Epithelial cell of esophagus (primary cell): Measurements from ENCODE around the gene TPT1.

Source experiments
- DNase-seq: peaks from one replicate; pipeline ENCODE4 v3.0.0; 2010; ENCODE audit warnings: low read depth
- H3K4me3 ChIP-seq: 2 replicates; pipeline ENCODE4 v1.5.1; 2011; ENCODE audit warnings: mild to moderate bottlenecking, low read length, control low read depth
- CTCF ChIP-seq: IDR thresholded peaks from 2 replicates; pipeline ENCODE4 v1.5.1; 2011; ENCODE audit warnings: low read depth, mild to moderate bottlenecking, low read length, control low read depth, inconsistent platforms; ENCODE audit not compliant: insufficient read depth; ENCODE audit errors: missing control alignments

The TPT1 gene

GRCh38 chr13:45316996-45317395, 24.0 kb downstream of the TPT1 start:
- no peak overlapping the region for H3K4me3 ChIP-seq
- no peak for DNase-seq
- TF ChIP-seq CTCF, result no peak

DNA sequence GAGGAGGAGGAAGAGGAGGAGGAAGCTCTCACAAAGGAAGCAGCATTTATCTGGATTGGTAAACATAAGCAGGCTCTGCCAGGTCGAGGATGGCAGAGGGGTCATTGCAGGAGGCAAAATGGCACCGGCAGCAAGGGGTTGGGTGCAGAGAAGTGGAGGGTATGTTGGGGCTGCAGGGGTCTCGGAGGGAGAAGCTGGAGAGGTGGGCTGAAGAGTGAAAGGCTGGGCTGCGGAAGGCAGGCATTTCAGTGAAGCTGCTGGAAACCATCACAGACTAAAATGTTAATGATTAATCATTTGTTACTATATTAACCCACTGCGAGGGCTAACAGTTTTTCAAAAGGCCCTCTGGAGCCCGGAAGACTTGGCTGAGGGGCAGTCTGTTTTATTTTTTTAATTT, 24.6 kb downstream of the TPT1 start:
- no peak for TF ChIP-seq CTCF
- no peak overlapping the region for H3K4me3 ChIP-seq
- no peak for DNase-seq

- no peak for TF ChIP-seq CTCF
- H3K4me3 ChIP-seq, result no peak overlapping the region
- DNase-seq, result no peak
These were observed 25.3 kb downstream of the TPT1 start for GRCh38 chr13:45315520-45316167.

DNA sequence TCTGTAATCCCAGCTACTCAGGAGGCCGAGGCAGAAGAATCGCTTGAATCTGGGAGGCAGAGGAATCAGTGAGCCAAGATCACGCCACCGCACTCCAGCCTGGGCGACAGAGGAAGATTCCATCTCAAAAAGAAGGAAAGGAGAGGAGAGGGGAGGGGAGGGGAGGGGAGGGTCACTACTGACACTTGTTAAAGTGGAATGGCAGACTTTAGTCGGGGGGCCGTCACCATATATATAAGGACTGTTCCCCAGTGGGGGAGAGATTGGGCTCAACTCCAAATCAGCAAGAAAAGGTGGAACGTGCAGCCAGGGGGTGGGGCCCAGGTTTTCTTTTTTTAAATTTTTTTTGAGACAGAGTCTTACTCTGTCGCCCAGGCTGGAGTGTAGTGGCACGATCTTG, 26.2 kb downstream of the TPT1 start:
- no peak for TF ChIP-seq CTCF
- DNase-seq, result no peak
- H3K4me3 ChIP-seq, result no peak overlapping the region

- no peak for DNase-seq
- TF ChIP-seq CTCF, result no peak
- H3K4me3 ChIP-seq, result peak overlapping the region; percentile 45
These were observed 30.4 kb downstream of the TPT1 start for GRCh38 chr13:45310341-45311131.

DNA sequence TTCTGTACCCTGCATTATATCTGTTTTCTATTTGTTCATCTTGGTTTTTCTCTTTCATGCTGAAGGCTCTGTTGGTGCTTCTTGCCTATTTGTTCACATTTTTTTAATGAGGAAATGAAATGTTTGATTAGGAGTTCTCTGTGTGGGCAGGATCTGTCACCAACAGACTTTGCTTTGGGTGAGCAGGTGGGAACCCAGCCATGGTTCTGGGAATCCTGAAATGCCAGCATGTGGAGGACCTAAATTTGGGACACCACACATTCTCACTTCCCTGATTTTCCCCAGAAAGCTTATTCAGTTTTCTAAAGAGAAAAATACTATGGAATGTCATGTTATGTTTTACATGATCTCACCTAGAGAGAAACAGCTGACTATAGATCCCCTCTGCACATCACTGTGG, 34.0 kb downstream of the TPT1 start:
- DNase-seq, result no peak
- H3K4me3 ChIP-seq, result no peak overlapping the region
- TF ChIP-seq CTCF, result no peak
